ENCODE measurements around the gene ANO3.

Gene ANO3

DNA sequence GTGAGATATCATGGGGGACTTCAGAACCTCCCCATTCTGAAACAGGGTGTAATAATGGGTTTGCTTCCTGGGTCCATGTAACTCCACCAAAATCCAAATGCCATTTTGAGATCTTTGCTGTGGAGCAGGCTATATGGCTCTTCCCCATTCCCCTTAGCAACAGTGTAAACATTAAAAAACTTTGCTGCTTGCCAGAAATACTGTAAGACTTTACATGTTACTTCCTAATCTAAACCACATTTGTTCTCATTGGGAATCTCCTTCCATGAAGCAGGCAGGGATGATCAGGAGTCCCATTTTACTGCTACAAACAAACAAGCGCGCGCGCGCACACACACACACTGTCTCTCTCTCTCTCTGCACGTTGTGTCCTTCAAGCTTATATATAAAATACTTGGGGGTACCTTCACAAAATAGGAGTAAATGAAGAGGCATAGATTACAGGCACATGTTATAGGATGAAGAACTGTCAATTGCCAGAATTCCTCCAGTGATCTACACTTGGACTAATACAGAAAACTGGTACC lies 86.5 kb downstream of the ANO3 start:
- Mint-ChIP-seq H3K4me3 (no peak overlapping the region), H3K27me3 (no peaks in the 10 kb centered on the region), H3K27ac (no peak overlapping the region), H3K4me1 (ENCODE audit: low read depth in 2 of 2) (no peaks in the 10 kb centered on the region), H3K9me3 (peaks cover 7 to 15% of the 10 kb centered on the region in 2 donors), H3K36me3 (ENCODE audit: insufficient read depth) (no peaks in the 10 kb centered on the region)
- no peak for ATAC-seq (replicated peaks)
- DNase-seq: no peak

- Mint-ChIP-seq H3K27ac (no peak overlapping the region), H3K9me3 (peaks cover 10 to 15% of the 10 kb centered on the region in 2 donors), H3K27me3 (no peaks in the 10 kb centered on the region), H3K36me3 (ENCODE audit: insufficient read depth) (no peaks in the 10 kb centered on the region), H3K4me3 (no peak overlapping the region), H3K4me1 (ENCODE audit: low read depth in 2 of 2) (no peaks in the 10 kb centered on the region)
- no peak for DNase-seq
- no peak for ATAC-seq (replicated peaks)
Measured at GRCh38 chr11:26420331-26420730, 88.4 kb downstream of the ANO3 start.

GRCh38 chr11:26424255-26424654 lies 92.3 kb downstream of the ANO3 start:
- Mint-ChIP-seq H3K36me3 (ENCODE audit: insufficient read depth) (no peaks in the 10 kb centered on the region), H3K27ac (no peak overlapping the region), H3K27me3 (no peaks in the 10 kb centered on the region), H3K9me3 (peaks cover 5 to 13% of the 10 kb centered on the region in 2 donors), H3K4me1 (ENCODE audit: low read depth in 2 of 2) (no peaks in the 10 kb centered on the region), H3K4me3 (no peak overlapping the region)
- ATAC-seq (replicated peaks) (no peak), DNase-seq (no peak)

DNA sequence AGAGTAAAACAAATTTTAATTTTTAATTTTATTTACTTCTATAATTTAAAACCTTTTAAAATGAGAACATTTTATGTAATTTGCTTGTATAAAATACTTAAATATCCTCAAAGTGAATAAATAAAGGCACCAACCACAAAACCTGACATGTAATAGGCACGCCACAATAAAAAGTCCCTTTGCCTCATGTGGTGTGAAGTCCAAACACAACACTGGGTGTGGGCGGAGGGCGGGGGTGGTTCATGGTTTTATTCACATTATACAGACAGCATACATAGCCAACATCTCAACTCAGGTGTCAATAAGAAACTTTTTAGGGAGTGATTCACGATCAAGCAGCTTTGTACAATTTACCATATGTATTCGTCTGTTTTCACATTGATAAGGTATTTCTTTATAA lies 107.9 kb downstream of the ANO3 start:
- H3K27me3 Mint-ChIP-seq: no peaks in the 10 kb centered on the region
- no peak overlapping the region for H3K4me3 Mint-ChIP-seq
- peaks cover under 1 to 4% of the 10 kb centered on the region in 2 donors for H3K9me3 Mint-ChIP-seq
- no peak for ATAC-seq (replicated peaks)
- no peaks in the 10 kb centered on the region for H3K4me1 Mint-ChIP-seq (ENCODE audit: low read depth in 2 of 2)
- H3K27ac Mint-ChIP-seq: no peak overlapping the region
- no peak for DNase-seq
- H3K36me3 Mint-ChIP-seq (ENCODE audit: insufficient read depth): no peaks in the 10 kb centered on the region

GRCh38 chr11:26442131-26442530 lies 110.2 kb downstream of the ANO3 start:
- no peak overlapping the region for H3K27ac Mint-ChIP-seq
- H3K4me1 Mint-ChIP-seq (ENCODE audit: low read depth in 2 of 2): no peaks in the 10 kb centered on the region
- H3K9me3 Mint-ChIP-seq: peaks cover 0 to 4% of the 10 kb centered on the region in 2 donors

GRCh38 chr11:26443617-26444016 lies 111.7 kb downstream of the ANO3 start:
- peaks cover 0 to 4% of the 10 kb centered on the region in 2 donors for H3K9me3 Mint-ChIP-seq
- no peak overlapping the region for H3K27ac Mint-ChIP-seq
- no peaks in the 10 kb centered on the region for H3K27me3 Mint-ChIP-seq
- DNase-seq (no peak), ATAC-seq (replicated peaks) (no peak)
- H3K4me1 Mint-ChIP-seq (ENCODE audit: low read depth in 2 of 2): no peaks in the 10 kb centered on the region
- H3K4me3 Mint-ChIP-seq: no peak overlapping the region
- no peaks in the 10 kb centered on the region for H3K36me3 Mint-ChIP-seq (ENCODE audit: insufficient read depth)

More at GRCh38 chr11:26442131-26442530, 110.2 kb downstream of the ANO3 start:
- no peak for DNase-seq
- Mint-ChIP-seq H3K27me3 (no peaks in the 10 kb centered on the region), H3K36me3 (ENCODE audit: insufficient read depth) (no peaks in the 10 kb centered on the region), H3K4me3 (no peak overlapping the region)
- ATAC-seq (replicated peaks): no peak

- H3K9me3 Mint-ChIP-seq: peaks cover 6 to 8% of the 10 kb centered on the region in 2 donors
- ATAC-seq (replicated peaks) (no peak), DNase-seq (no peak)
- H3K4me1 Mint-ChIP-seq (ENCODE audit: low read depth in 2 of 2): no peaks in the 10 kb centered on the region
- no peaks in the 10 kb centered on the region for H3K36me3 Mint-ChIP-seq (ENCODE audit: insufficient read depth)
- H3K27me3 Mint-ChIP-seq: no peaks in the 10 kb centered on the region
- H3K4me3 Mint-ChIP-seq: no peak overlapping the region
- no peak overlapping the region for H3K27ac Mint-ChIP-seq
Measured at GRCh38 chr11:26457636-26458035, 125.7 kb downstream of the ANO3 start.

- H3K4me3 Mint-ChIP-seq: no peak overlapping the region
- H3K36me3 Mint-ChIP-seq (ENCODE audit: insufficient read depth): no peaks in the 10 kb centered on the region
- no peak for ATAC-seq (replicated peaks)
- no peak overlapping the region for H3K27ac Mint-ChIP-seq
- no peak for DNase-seq
- no peaks in the 10 kb centered on the region for H3K4me1 Mint-ChIP-seq (ENCODE audit: low read depth in 2 of 2)
- peaks cover 0 to 5% of the 10 kb centered on the region in 2 donors for H3K9me3 Mint-ChIP-seq
- no peaks in the 10 kb centered on the region for H3K27me3 Mint-ChIP-seq
Measured at GRCh38 chr11:26465274-26465673, 133.3 kb downstream of the ANO3 start.

GRCh38 chr11:26467506-26467905 lies 135.6 kb downstream of the ANO3 start:
- no peaks in the 10 kb centered on the region for H3K27me3 Mint-ChIP-seq
- DNase-seq (no peak), ATAC-seq (replicated peaks) (no peak)
- no peaks in the 10 kb centered on the region for H3K4me1 Mint-ChIP-seq (ENCODE audit: low read depth in 2 of 2)
- H3K27ac Mint-ChIP-seq: no peak overlapping the region
- H3K9me3 Mint-ChIP-seq: peaks cover 0 to 2% of the 10 kb centered on the region in 2 donors
- H3K36me3 Mint-ChIP-seq (ENCODE audit: insufficient read depth): no peaks in the 10 kb centered on the region
- H3K4me3 Mint-ChIP-seq: no peak overlapping the region

DNA sequence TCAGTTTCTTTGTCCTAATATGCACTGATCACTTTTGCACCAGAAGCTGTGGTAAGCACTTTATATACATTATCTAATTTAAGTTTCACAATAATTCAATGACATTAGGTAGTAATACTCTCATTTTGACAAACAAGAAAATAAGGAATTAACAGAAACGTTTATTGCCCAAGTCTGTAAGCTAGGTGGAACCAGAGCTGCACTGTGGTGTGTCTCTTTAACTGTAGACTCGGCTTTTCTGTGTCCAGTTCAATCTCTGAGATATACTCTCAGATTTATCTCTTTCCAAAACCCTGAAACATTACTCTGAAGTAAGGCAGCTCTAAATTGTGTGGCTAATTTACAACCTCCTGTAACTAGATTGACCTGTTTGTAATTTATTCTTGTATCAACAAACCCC lies 139.1 kb downstream of the ANO3 start:
- Mint-ChIP-seq H3K27me3 (no peaks in the 10 kb centered on the region), H3K27ac (no peak overlapping the region), H3K4me3 (no peak overlapping the region), H3K4me1 (ENCODE audit: low read depth in 2 of 2) (no peaks in the 10 kb centered on the region), H3K9me3 (no peaks in the 10 kb centered on the region), H3K36me3 (ENCODE audit: insufficient read depth) (no peaks in the 10 kb centered on the region)
- ATAC-seq (replicated peaks): no peak
- DNase-seq: no peak

GRCh38 chr11:26473216-26474194 lies 141.6 kb downstream of the ANO3 start:
- no peaks in the 10 kb centered on the region for H3K9me3 Mint-ChIP-seq
- H3K27ac Mint-ChIP-seq: no peak overlapping the region
- H3K4me3 Mint-ChIP-seq: no peak overlapping the region
- no peaks in the 10 kb centered on the region for H3K36me3 Mint-ChIP-seq (ENCODE audit: insufficient read depth)
- no peaks in the 10 kb centered on the region for H3K27me3 Mint-ChIP-seq
- DNase-seq (no peak), ATAC-seq (replicated peaks) (no peak)
- no peaks in the 10 kb centered on the region for H3K4me1 Mint-ChIP-seq (ENCODE audit: low read depth in 2 of 2)

DNA sequence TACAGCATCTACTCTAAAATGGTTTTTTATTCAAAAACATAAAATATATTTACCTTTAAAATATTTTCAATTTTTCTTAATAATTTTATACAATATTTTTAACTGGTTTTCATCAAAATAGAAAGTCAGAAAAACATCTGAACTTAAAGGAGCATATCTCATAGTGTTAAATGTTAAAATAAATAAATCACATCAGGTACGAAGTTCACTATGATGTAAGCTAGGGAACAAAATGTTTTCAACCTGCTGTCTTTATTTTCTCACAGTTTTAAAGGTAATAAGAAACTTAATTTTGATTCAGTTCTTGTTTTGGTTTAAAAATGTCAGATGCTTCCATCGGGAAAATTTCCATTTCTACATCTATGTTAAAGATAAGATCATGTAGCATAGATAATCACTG lies 142.5 kb downstream of the ANO3 start:
- Mint-ChIP-seq H3K36me3 (ENCODE audit: insufficient read depth) (no peaks in the 10 kb centered on the region), H3K27me3 (no peaks in the 10 kb centered on the region), H3K4me3 (no peak overlapping the region), H3K4me1 (ENCODE audit: low read depth in 2 of 2) (no peaks in the 10 kb centered on the region), H3K27ac (no peak overlapping the region), H3K9me3 (no peaks in the 10 kb centered on the region)
- no peak for ATAC-seq (replicated peaks)
- DNase-seq: no peak

GRCh38 chr11:26477396-26477795 lies 145.5 kb downstream of the ANO3 start:
- DNase-seq (no peak), ATAC-seq (replicated peaks) (no peak)
- Mint-ChIP-seq H3K36me3 (ENCODE audit: insufficient read depth) (no peaks in the 10 kb centered on the region), H3K27me3 (no peaks in the 10 kb centered on the region), H3K4me1 (ENCODE audit: low read depth in 2 of 2) (no peaks in the 10 kb centered on the region), H3K9me3 (peaks cover 0 to 2% of the 10 kb centered on the region in 2 donors), H3K4me3 (no peak overlapping the region), H3K27ac (no peak overlapping the region)

DNA sequence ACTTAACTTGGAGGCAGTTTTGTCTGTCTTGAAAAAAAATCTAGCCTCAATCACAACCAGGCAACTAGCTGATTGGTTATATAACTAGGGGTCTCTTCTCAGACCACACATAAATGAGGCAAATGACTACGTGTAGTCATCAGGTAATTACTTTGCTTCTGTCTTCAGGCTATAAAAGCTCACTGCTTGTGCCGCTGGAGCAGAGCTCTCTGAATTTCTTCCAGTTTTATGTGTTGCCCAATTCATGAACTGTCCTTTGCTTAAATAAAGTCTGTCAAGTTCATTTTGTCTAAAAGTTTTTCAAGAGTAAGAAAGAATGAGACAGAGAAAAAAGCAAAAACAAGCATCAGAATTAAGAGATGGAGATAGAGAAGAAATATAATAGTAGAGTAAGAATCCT lies 146.8 kb downstream of the ANO3 start:
- no peak overlapping the region for H3K4me3 Mint-ChIP-seq
- H3K9me3 Mint-ChIP-seq: peaks cover 2 to 6% of the 10 kb centered on the region in 2 donors
- no peak overlapping the region for H3K27ac Mint-ChIP-seq
- no peaks in the 10 kb centered on the region for H3K4me1 Mint-ChIP-seq (ENCODE audit: low read depth in 2 of 2)
- DNase-seq (no peak), ATAC-seq (replicated peaks) (no peak)
- H3K27me3 Mint-ChIP-seq: no peaks in the 10 kb centered on the region
- H3K36me3 Mint-ChIP-seq (ENCODE audit: insufficient read depth): no peaks in the 10 kb centered on the region

Measured in effector memory CD8-positive, alpha-beta T cell (primary cell).